Stimulated activated CD8-positive, alpha-beta memory T cell treated with anti-CD3 and anti-CD28 coated beads, Interleukin-4, amount 100 ng/mL, for 4 hours (primary cell): ENCODE data around the gene AKAP9.
A peak's percentile ranks its signal among the peaks of the same experiment; 100 is the strongest.
"Not testable (repeated sequence)": the region's sequence is repeated elsewhere in the genome, so short reads cannot be mapped to it uniquely, and the experiment has no call there.

Experiments
- DNase-seq, 2 donors: peaks; one replicate each; pipeline ENCODE4 v3.0.0-alpha.2; 2020; ENCODE audit warnings: low read depth in 2 of 2, low spot score in 1 of 2

The AKAP9 gene

GRCh38 chr7:92133133-92133736 lies 192.6 kb downstream of the AKAP9 start:
- DNase-seq: no peak

GRCh38 chr7:92133737-92134270 lies 193.1 kb downstream of the AKAP9 start:
- peak; percentile 32 to 39 for DNase-seq

- peak; percentile 85 to 94 for DNase-seq
These were observed 193.8 kb downstream of the AKAP9 start, which contains the start of gene CYP51A1 for GRCh38 chr7:92134271-92135051. TSS of gene CYP51A1 (minus strand) at chr7:92134477. CDS start at chr7:92134364, 113 bp downstream.

DNA sequence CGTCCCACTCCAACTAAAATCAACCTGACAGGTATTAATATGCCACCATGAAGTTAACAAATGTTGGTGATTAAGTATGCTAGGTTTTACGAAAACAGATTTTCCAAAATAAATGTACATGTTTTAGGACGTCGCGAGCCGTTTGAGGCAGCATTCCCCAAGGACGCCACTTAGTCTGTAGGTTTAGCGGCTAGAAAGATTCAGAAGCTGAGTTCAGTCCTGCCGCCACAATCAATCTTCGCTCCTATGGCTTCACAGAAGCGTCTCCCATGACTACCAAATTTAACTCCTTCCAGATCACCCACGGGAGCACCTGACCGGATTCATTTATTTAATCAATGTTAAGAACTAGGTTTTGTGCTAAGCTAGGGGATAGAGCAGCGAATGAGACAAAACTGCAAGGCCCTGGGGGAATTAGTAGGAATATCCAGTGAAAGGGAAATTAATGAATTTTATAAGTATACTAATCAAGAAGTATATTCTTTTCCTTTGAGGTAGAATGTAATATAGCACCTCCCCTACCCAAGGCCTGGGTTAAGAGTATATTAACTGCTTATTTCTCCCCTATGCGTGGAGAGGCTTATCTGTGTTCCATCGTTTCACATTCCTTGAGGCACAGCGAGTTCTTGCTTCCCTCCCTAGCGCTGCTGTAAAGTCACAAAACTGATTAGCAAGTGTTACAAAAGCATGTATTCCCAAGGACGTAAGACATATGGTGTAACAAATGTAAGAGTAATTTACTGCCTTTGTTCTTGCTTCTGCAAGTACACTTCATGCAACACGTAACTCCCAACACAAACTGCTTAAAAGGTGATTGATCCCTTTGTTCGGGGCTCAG lies 194.6 kb downstream of the AKAP9 start:
- no peak for DNase-seq

DNA sequence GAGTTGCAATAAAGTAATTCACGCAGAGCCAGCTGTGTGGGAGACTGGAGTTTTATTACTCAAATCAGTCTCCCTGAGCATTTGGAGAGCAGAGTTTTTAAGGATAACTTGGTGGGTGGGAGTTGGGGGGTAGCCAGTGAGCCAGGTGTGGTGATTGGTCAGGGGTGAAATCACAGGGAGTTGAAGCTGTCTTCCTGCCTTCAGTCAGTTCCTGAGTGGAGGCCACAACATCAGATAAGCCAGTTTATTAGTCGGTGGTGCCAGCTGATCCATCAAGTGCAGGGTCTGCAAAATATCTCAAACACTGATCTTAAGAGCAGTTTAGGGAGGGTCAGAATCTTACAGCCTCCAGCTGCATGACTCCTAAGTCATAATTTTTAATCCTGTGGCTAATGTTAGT lies 196.9 kb downstream of the AKAP9 start:
- DNase-seq: no peak

DNA sequence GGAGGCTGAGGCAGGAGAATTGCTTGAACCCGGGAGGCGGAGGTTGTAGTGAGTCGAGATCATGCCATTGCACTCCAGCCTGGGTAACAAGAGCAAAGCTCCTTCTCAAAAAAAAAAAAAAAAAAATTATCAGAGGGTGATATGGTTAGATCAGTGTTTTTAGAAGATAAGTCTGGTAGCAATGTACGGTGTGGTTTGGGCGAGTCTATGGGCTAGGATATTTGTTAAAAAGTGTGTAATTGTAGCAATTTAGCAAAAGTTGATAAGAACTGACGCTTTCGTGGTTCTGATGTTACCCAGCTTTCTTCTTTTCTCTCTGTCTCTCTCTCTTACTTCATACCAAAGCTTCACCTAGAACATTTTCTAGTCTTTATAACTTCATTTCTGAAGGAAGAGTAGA lies 200.5 kb downstream of the AKAP9 start:
- DNase-seq: no peak

GRCh38 chr7:92142791-92143190 lies 202.1 kb downstream of the AKAP9 start:
- not testable (repeated sequence) for DNase-seq

- not testable (repeated sequence) for DNase-seq
These were observed 202.7 kb downstream of the AKAP9 start for GRCh38 chr7:92143192-92143880.

- DNase-seq: no peak
These were observed 209.1 kb downstream of the AKAP9 start for GRCh38 chr7:92149736-92150239.

- no peak for DNase-seq
These were observed 209.9 kb downstream of the AKAP9 start for GRCh38 chr7:92150450-92151017.

DNA sequence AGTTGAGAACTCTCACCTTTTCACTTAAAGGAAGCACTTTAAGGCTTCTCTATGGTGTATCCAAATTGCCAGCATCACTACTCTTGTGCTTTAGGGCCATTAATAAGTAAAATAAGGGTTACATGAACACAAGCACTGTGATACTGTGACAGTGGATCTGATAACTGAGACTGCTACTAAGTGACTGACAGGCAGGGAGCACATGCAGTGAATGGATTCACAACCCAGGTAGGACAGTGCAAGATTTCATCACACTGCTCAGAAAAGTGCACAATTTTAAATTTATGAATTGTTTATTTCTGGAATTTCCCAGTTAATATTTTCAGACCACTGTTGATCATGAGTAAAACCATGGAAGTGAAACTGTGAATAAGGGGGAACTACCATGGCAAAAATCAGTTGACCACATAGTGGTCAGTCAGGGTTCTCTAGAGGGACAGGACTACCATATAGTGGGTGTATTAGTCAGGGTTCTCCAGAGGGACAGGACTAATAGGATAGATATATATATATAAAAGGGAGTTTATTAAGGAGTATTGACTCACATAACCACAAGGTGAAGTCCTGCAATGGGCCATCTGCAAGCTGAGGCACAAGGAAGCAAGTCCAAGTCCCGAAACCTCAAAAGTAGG lies 214.6 kb downstream of the AKAP9 start:
- DNase-seq: no peak

DNA sequence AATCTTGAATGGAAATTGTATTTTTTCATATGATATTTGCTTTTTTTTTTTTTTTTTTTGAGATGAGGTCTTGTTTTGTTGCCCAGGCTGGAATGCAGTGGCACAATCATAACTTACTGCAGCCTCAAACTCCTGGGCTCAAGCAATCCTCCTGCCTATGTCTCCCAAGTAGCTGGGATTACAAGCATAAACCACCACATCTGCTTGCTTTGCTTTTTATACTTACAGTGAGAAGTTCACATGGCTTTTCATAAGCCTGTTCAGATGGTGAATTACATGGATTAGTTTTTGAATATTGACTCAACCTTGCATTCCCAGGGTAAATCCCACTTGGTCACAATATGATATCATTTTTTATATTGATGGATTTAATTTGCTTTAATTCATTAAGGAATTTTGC lies 216.3 kb downstream of the AKAP9 start:
- no peak for DNase-seq

DNA sequence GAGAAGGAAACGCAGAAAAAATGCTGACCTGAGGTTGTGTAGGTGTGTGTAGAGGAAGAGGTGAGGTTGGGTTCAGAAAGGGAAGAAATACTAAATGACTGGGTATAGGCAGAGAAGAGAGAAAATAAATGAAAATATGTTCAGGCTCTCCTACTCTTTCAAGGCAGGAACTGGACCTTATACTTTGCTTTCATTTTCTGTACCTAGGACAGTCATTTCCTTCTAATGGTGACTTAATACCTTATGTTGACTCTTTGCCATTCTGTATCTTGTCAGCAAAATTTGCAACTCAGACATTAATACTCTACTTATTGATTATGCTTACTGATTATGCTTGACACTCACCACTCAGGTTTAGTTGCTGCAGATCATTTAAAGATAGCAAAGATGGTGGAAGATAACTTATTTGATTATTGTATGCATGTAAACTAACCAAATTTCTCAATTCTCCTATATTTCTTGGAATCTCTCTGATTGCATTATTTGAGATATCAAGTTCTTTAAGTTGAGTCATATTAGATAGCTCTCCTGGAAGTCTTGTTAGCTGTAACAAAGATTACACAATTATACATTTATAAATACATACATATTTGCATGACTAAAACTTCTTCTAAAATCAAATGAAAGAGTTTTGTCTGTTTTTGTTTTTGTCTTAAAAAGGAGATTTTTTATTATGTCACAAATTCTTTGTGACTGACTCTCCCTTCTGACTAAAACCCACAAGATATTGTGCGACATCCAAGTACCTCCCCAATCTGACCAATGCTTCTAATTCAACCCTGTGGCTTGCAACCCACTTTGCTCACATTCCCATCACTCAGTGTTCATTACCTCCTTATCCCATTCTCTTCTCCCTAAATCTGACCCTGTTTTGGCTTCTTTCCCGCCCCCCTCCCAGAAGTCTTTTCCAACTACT lies 218.3 kb downstream of the AKAP9 start:
- no peak for DNase-seq
